CD4-positive, CD25-positive, alpha-beta regulatory T cell (primary cell): ENCODE measurements around the gene MAGEA8. TPM values are rescaled to one million over a fixed set of nuclear protein-coding genes. Genes with fewer than 3 reads are reported as not detected.
"Not testable (repeated sequence)": the region's sequence is repeated elsewhere in the genome, so short reads cannot be mapped to it uniquely, and the experiment has no call there.

Experiments
- ATAC-seq, 2 donors: fragments of 150-1000 bp; cut with Tn5 transposase; one replicate each; pipeline ENCODE4 v1.10.0; 2021; ENCODE audit warnings: low read depth in 2 of 2, moderate number of reproducible peaks in 2 of 2, moderate library complexity in 1 of 2
- DNase-seq, 3 donors: peaks; one replicate each; pipeline versions ENCODE4 v3.0.0 to v3.0.0-alpha.2; 2012 to 2022; ENCODE audit warnings: mixed read lengths in 1 of 3
- H3K27ac ChIP-seq: one replicate; pipeline ENCODE4 v1.7.0; 2013; ENCODE audit warnings: mild to moderate bottlenecking, low read length; ENCODE audit not compliant: insufficient read depth, poor library complexity, severe bottlenecking
- H3K27me3 ChIP-seq: one replicate; pipeline ENCODE4 v1.7.0; 2013; ENCODE audit warnings: low read length; ENCODE audit not compliant: control insufficient read depth, insufficient read depth
- H3K36me3 ChIP-seq: one replicate; pipeline ENCODE4 v1.7.0; 2013; ENCODE audit warnings: mild to moderate bottlenecking, low read length, moderate library complexity; ENCODE audit not compliant: control insufficient read depth, insufficient read depth
- H3K4me1 ChIP-seq: 2 replicates; pipeline ENCODE4 v1.7.0; 2013; ENCODE audit warnings: mild to moderate bottlenecking, low read length; ENCODE audit not compliant: insufficient read depth, control insufficient read depth, poor library complexity, severe bottlenecking
- H3K4me3 ChIP-seq: one replicate; pipeline ENCODE4 v1.7.0; 2013; ENCODE audit warnings: low read depth, mild to moderate bottlenecking, low read length, moderate library complexity
- H3K9me3 ChIP-seq, 2 experiments: 1 replicate in 1 of 2; 2 replicates in 1 of 2; pipeline ENCODE4 v1.7.0; 2013; ENCODE audit warnings: low read length in 2 of 2, mild to moderate bottlenecking in 1 of 2, moderate library complexity in 1 of 2; ENCODE audit not compliant: control insufficient read depth in 2 of 2
- H3K27ac Mint-ChIP-seq, 3 donors: one replicate each; pipeline ENCODE4 v1.8.0; 2020 to 2022; ENCODE audit warnings: mild to moderate bottlenecking in 3 of 3, mixed read lengths in 3 of 3, moderate library complexity in 2 of 3
- H3K27me3 Mint-ChIP-seq: one replicate; pipeline ENCODE4 v1.8.0; 2022; ENCODE audit warnings: mild to moderate bottlenecking, mixed read lengths
- H3K36me3 Mint-ChIP-seq: one replicate; pipeline ENCODE4 v1.8.0; 2020; ENCODE audit warnings: mixed read lengths
- H3K4me1 Mint-ChIP-seq, 4 donors: one replicate each; pipeline ENCODE4 v1.8.0; 2020 to 2022; ENCODE audit warnings: mixed read lengths in 4 of 4, mild to moderate bottlenecking in 1 of 4
- H3K4me3 Mint-ChIP-seq, 4 donors: one replicate each; pipeline ENCODE4 v1.8.0; 2020 to 2022; ENCODE audit warnings: mild to moderate bottlenecking in 4 of 4, mixed read lengths in 4 of 4, moderate library complexity in 3 of 4
- H3K9me3 Mint-ChIP-seq, 7 donors: one replicate each; pipeline ENCODE4 v1.8.0; 2020 to 2022; ENCODE audit warnings: mixed read lengths in 7 of 7, mild to moderate bottlenecking in 3 of 7, moderate library complexity in 2 of 7
- polyA plus RNA-seq, 4 donors: library from polyadenylated mRNA; unstranded; fragments of 300-500 nt; fragmentation: Illumina TruSeq; gene quantifications; one replicate each; pipeline ENCODE4 v1.2.3, GENCODE V29; 2021
- total RNA-seq: library from RNA; stranded (reverse); gene quantifications from one replicate; pipeline ENCODE4 v1.2.3, GENCODE V29; 2022

Gene MAGEA8
- total and polyA plus RNA-seq, 5 donors from 2014 or later = not detected

DNA sequence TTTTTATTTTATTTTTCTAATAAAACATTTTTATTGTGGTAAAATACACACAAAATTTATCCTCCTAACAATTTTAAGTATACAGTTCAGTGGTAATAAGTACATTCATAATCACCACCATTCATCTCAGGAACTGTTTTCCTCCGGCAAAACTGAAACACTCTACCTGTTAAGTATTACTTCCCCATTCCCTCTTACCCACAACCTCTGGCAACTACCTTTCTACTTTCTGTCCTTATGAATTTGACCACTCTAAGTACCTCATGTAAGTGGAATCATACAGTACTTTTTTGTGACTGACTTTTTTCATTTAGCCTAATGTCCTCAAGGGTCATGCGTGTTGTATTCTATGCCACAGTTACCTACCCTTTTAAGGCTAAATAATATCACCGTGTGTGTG lies 27.3 kb downstream of the MAGEA8 start:
- Mint-ChIP-seq H3K9me3 (peaks cover 0 to 2% (median 0%) of the 10 kb centered on the region in 7 donors), H3K4me1 (peaks cover 0 to 4% (median 0%) of the 10 kb centered on the region in 4 donors), H3K36me3 (no peaks in the 10 kb centered on the region), H3K27ac (no peak overlapping the region), H3K4me3 (no peak overlapping the region), H3K27me3 (peaks cover 14% of the 10 kb centered on the region)
- no peak overlapping the region for H3K4me3 ChIP-seq
- H3K9me3 ChIP-seq = no peaks in the 10 kb centered on the region
- no peak for DNase-seq
- no peaks in the 10 kb centered on the region for H3K36me3 ChIP-seq
- no peaks in the 10 kb centered on the region for H3K4me1 ChIP-seq
- no peak for ATAC-seq
- no peak overlapping the region for H3K27ac ChIP-seq
- no peaks in the 10 kb centered on the region for H3K27me3 ChIP-seq

DNA sequence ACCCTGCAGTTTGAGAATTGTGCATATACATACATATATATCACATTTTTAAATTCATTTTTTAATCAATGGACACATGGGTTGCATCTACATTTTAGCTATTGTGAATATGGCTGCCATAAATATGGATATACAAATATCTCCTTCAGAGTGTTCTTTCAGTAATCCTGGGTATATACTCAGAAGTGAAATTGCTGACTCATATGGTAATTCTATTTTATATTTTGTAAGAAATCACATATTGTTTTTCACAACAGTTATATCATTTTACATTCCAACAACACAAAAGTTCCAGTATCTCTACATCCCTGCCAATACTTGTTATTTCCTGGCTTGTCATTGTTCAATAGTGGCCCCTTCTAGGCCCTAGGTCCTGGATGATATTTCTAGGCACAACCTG lies 27.7 kb downstream of the MAGEA8 start:
- no peaks in the 10 kb centered on the region for H3K27me3 ChIP-seq
- Mint-ChIP-seq H3K36me3 (no peaks in the 10 kb centered on the region), H3K27ac (no peak overlapping the region), H3K27me3 (peaks cover 14% of the 10 kb centered on the region), H3K4me1 (peaks cover 0 to 4% (median 0%) of the 10 kb centered on the region in 4 donors), H3K9me3 (peaks cover 0 to 4% (median 0%) of the 10 kb centered on the region in 7 donors), H3K4me3 (no peak overlapping the region)
- no peaks in the 10 kb centered on the region for H3K9me3 ChIP-seq
- DNase-seq (no peak), ATAC-seq (no peak)
- H3K4me1 ChIP-seq = no peaks in the 10 kb centered on the region
- H3K4me3 ChIP-seq = no peak overlapping the region
- no peak overlapping the region for H3K27ac ChIP-seq
- no peaks in the 10 kb centered on the region for H3K36me3 ChIP-seq

DNA sequence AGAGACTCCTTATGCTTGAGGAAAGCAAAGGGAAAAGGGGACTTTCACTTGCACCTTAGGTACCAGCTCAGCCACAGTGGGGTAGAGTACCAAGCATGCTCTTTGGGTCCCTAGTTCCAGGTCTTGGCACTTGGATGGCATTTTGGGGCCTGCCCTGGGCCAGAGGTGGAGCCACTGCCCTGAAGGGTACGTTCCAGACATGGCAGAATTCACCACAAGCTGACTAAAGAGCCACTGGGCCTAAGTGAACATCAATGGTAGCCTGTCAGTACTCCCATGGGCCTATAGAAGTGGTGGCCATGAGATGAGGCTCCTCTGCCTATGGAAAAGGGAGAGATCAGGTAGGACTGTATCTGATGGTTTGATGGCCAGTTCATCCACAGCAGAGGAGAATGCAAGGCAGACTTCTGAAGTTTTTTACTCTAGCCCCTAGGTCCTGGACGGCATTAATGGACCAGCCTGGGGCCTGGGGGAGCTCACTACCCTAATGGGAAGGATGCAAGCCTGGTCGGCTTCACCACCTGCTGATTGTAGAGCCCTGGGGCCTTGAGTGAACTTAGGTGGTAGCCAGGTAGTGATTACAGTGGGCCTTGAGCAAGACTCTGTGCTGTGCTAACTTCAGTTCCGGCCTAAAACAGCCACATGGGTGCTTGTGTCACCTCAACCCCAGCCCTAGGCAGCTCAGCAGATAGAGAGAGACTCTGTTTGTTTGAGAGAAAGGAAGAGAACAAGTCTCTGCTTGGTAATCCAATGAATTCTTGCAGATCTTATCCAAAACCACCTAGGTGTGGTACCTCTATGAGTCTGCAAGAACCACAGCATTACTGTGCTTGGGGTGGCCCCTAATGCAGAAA lies 28.6 kb downstream of the MAGEA8 start:
- no peaks in the 10 kb centered on the region for H3K9me3 ChIP-seq
- Mint-ChIP-seq H3K36me3 (peaks cover 4% of the 10 kb centered on the region), H3K4me1 (no peaks in the 10 kb centered on the region), H3K9me3 (peaks cover 0 to 5% (median 2%) of the 10 kb centered on the region in 7 donors), H3K4me3 (no peak overlapping the region), H3K27me3 (peaks cover 14% of the 10 kb centered on the region), H3K27ac (no peak overlapping the region)
- H3K27ac ChIP-seq = no peak overlapping the region
- ATAC-seq (peak in 1 of 2 donors; percentile 14), DNase-seq (peak in 2 of 3 donors; percentile 28 to 49)
- no peaks in the 10 kb centered on the region for H3K27me3 ChIP-seq
- H3K36me3 ChIP-seq = no peaks in the 10 kb centered on the region
- H3K4me3 ChIP-seq = no peak overlapping the region
- no peaks in the 10 kb centered on the region for H3K4me1 ChIP-seq

DNA sequence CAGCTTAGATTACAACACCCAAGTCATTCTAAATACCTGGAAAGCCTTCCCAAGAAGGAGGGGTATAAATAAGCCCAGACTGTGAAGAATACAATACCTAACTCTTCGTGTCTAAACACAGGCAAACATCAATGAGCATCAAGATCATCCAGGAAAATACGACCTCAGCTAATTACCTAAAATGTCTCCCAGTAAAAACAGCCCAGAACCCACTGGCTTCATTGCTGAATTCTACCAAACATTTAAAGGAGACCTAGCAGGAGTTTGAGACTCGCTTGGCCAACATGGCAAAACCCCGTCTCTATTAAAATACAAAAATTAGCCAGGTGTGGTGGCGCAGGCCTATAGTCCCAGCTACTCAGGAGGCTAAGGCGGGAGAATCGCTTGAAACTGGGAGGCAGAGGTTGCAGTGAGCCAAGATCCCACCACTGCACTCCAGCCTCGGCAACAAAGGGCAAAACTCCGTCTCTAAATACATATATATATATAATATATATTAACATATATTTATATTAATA lies 29.3 kb downstream of the MAGEA8 start:
- H3K27ac Mint-ChIP-seq = no peak overlapping the region
- H3K9me3 Mint-ChIP-seq = peaks cover 0 to 5% (median 2%) of the 10 kb centered on the region in 7 donors
- no peak overlapping the region for H3K4me3 Mint-ChIP-seq

DNA sequence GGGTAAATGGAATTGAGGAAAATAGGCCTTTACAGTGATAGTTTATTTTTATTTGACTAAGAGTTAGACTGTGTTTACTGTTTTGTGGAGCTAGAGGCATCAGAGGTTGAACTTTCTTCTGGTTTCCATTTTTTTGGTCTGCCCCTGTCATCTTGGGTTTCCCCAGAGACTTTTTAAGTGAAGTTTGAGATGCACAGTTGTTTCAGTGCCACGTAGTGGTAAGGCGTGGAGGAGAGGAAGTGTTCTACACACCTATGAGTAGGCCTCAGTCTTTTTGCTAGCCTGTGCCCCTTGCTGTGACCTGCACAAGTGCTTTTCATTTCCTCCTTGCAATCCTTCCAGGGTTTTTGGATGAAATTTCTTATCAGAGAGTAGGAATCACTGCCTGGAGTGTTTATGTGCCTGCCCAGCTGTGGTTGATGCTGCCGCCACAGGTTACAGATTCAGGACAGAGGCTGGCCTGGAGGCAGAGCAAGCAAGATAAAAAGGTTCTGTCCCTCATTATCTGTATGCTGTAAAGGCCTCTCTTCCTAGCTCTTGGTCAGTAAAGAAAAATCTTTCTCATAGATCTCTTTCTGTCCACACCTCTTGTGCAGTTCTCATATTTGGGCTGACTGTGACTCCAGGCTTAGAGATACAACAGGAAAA lies 35.9 kb downstream of the MAGEA8 start:
- H3K9me3 ChIP-seq = no peaks in the 10 kb centered on the region
- Mint-ChIP-seq H3K9me3 (peaks cover 0 to 5% (median 0%) of the 10 kb centered on the region in 7 donors), H3K36me3 (peaks cover 4% of the 10 kb centered on the region), H3K27ac (no peak overlapping the region), H3K27me3 (no peaks in the 10 kb centered on the region), H3K4me3 (no peak overlapping the region), H3K4me1 (no peaks in the 10 kb centered on the region)
- H3K4me3 ChIP-seq = no peak overlapping the region
- no peak for ATAC-seq
- no peaks in the 10 kb centered on the region for H3K27me3 ChIP-seq
- DNase-seq = peak in 2 of 3 donors; percentile 11 to 48
- H3K4me1 ChIP-seq = no peaks in the 10 kb centered on the region
- H3K36me3 ChIP-seq = no peaks in the 10 kb centered on the region
- H3K27ac ChIP-seq = no peak overlapping the region

More for the DNA sequence above, 29.3 kb downstream of the MAGEA8 start:
- no peak overlapping the region for H3K4me3 ChIP-seq
- no peak for DNase-seq
- Mint-ChIP-seq H3K36me3 (peaks cover 4% of the 10 kb centered on the region), H3K4me1 (no peaks in the 10 kb centered on the region), H3K27me3 (peaks cover 14% of the 10 kb centered on the region)
- H3K36me3 ChIP-seq = no peaks in the 10 kb centered on the region
- ATAC-seq = no peak
- no peaks in the 10 kb centered on the region for H3K4me1 ChIP-seq
- no peak overlapping the region for H3K27ac ChIP-seq
- H3K27me3 ChIP-seq = no peaks in the 10 kb centered on the region
- no peaks in the 10 kb centered on the region for H3K9me3 ChIP-seq

DNA sequence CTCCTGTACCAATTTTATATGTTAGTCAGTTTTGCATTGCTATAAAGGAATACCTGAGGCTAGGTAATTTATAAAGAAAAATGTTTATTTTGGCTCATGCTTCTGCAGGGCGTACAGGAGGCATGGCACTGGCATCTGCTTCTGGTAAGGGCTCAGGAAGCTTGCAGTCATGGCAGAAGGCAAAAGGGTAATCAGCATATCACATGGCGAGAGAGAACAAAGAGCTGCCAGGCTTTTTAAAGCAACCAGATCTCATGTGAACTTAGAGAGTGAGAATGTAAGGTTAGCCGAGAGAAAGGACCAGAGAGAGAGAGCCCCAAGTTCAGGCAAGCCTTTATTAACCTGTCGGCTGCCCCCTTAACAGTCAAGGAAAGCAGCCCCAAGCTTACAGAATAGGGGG lies 42.9 kb downstream of the MAGEA8 start:
- not testable (repeated sequence) for H3K27me3 ChIP-seq, H3K4me1 Mint-ChIP-seq, H3K4me3 ChIP-seq, DNase-seq, H3K4me3 Mint-ChIP-seq, H3K27ac ChIP-seq, H3K36me3 Mint-ChIP-seq, ATAC-seq, H3K9me3 Mint-ChIP-seq, H3K36me3 ChIP-seq, H3K9me3 ChIP-seq, H3K27me3 Mint-ChIP-seq, H3K4me1 ChIP-seq, H3K27ac Mint-ChIP-seq

DNA sequence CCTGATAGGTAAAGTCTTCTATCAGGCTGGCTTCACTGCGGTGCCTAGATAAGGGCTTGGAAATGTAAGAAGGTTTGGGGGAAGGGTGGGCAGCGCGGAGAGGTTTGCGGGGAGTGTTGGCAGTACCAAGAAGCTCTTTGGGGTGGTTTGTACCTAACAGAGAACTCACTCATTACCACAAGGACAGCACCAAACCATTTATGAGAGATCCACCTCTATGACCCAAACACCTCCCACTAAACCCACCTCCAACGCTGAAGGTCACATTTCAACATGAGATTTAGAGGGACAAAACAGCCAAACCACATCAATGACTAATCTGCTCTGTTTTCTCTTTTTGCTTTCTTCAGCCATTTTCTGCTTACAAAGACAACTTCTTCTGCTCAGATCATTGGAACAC lies 43.5 kb downstream of the MAGEA8 start:
- not testable (repeated sequence) for H3K36me3 Mint-ChIP-seq, H3K27me3 ChIP-seq, H3K4me1 Mint-ChIP-seq, DNase-seq, H3K27me3 Mint-ChIP-seq, H3K9me3 Mint-ChIP-seq, ATAC-seq, H3K9me3 ChIP-seq, H3K4me1 ChIP-seq, H3K27ac Mint-ChIP-seq, H3K4me3 Mint-ChIP-seq, H3K4me3 ChIP-seq, H3K27ac ChIP-seq, H3K36me3 ChIP-seq
